Left ventricle myocardium inferior (tissue), 1 donor: Measurements from ENCODE around the gene TXNDC11. TPM values are rescaled to one million over a fixed set of nuclear protein-coding genes. Genes with fewer than 3 reads are reported as not detected.

Source experiments
- DNase-seq: peaks from one replicate; pipeline ENCODE4 v3.0.0-alpha.2; 2020
- H3K27ac ChIP-seq: fragments of 200-600 bp; replicated peaks from 2 replicates; pipeline ENCODE4 v1.8.0; 2021
- H3K27me3 ChIP-seq: fragments of 200-600 bp; 2 replicates; pipeline ENCODE4 v1.8.0; 2021; ENCODE audit warnings: low read depth
- H3K36me3 ChIP-seq: fragments of 200-600 bp; 2 replicates; pipeline ENCODE4 v1.8.0; 2021
- H3K4me1 ChIP-seq: fragments of 200-600 bp; 2 replicates; pipeline ENCODE4 v1.8.0; 2021
- H3K4me3 ChIP-seq: fragments of 200-600 bp; 2 replicates; pipeline ENCODE4 v1.8.0; 2021; ENCODE audit warnings: mild to moderate bottlenecking, moderate library complexity
- H3K9me3 ChIP-seq: fragments of 200-600 bp; replicated peaks from 2 replicates; pipeline ENCODE4 v1.8.0; 2021
- intact Hi-C: fragments of 100-400 bp; cut with micrococcal nuclease; formaldehyde crosslinking; loops from one replicate; pipeline ENCODE4 v1.11.0; 2022
- total RNA-seq: library from RNA; stranded (reverse); fragmentation: NEBNext Ultra II Directional; extraction: Animal tissue kit (Norgen Biotek cat#: 25700); gene quantifications from one replicate; pipeline ENCODE4 v1.2.1, GENCODE V29; 2021
- TF ChIP-seq, protein P1 (sequence below): fragments of 200-600 bp; IDR thresholded peaks from 2 replicates; pipeline ENCODE4 v1.8.0; 2021; ENCODE audit warnings: antibody characterized with exemption, mild to moderate bottlenecking, borderline replicate concordance
- donor health status: DM: no; HTN: yes; CAD: no; lungs with severe emphysema.

TXNDC11 gene
- total RNA-seq, 1 donor from 2014 or later = 23.9 TPM

DNA sequence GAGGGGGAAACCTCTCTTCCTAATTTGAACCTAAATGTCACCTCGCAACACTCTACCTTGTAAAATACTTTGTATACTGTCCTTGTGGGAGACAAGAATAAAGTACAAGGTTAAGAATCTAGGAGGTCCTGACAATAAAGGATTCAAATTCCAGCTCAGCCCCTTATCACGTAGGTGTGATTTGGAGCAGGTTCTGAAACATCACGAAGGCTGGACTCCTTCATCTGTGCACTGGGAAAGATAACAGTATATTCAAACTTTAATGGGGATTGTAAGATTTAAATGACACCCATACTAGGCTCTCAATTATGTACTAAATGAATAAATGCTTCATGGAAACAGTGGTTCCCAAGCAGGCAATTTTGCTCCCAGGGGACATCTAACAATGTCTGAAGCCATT lies 2.1 kb downstream of the TXNDC11 start:
- peaks cover 16% of the 10 kb centered on the region for H3K36me3 ChIP-seq
- H3K27me3 ChIP-seq = no peaks in the 10 kb centered on the region
- H3K9me3 ChIP-seq = no peaks in the 10 kb centered on the region
- H3K4me1 ChIP-seq = peaks cover 77% of the 10 kb centered on the region
- DNase-seq = no peak
- TF ChIP-seq, protein P1, sequence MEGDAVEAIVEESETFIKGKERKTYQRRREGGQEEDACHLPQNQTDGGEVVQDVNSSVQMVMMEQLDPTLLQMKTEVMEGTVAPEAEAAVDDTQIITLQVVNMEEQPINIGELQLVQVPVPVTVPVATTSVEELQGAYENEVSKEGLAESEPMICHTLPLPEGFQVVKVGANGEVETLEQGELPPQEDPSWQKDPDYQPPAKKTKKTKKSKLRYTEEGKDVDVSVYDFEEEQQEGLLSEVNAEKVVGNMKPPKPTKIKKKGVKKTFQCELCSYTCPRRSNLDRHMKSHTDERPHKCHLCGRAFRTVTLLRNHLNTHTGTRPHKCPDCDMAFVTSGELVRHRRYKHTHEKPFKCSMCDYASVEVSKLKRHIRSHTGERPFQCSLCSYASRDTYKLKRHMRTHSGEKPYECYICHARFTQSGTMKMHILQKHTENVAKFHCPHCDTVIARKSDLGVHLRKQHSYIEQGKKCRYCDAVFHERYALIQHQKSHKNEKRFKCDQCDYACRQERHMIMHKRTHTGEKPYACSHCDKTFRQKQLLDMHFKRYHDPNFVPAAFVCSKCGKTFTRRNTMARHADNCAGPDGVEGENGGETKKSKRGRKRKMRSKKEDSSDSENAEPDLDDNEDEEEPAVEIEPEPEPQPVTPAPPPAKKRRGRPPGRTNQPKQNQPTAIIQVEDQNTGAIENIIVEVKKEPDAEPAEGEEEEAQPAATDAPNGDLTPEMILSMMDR = no peak
- intact Hi-C loops = no loop called here
- peak overlapping the region; percentile 98 for H3K27ac ChIP-seq
- H3K4me3 ChIP-seq = peak overlapping the region; percentile 81

DNA sequence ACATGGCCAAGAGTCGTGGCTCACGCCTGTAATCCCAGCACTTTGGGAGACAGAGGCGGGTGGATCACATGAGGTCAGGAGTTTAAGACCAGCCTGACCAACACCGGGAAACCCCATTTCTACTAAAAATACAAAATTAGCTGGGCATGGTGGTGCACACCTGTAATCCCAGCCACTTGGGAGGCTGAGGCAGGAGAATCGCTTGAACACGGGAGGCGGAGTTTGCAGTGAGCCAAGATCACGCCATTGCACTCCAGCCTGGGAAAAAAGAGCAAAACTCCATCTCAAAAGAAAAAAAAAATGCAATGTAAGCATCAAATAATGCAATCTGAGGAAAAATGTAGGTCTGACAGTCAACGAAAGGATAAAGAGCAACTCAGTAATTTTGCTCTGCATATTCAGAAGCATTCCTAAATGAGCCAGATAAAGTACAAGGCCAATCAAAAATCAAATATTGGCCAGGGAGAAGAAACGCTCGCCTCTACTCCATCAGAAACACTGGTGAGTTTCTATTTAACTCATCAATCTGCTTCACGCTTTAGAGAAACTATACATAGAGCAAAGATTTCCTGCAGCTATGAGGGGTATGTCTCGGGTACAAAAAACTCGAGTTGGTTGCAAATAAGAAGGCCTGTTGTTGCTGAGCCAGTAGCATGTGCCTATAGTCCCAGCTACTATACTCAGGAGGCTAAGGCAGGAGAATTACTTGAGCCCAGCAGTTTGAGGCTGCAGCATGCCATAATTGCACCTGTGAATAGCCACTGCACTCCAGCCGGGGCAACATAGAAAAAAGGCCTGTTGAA lies 3.7 kb downstream of the TXNDC11 start:
- TF ChIP-seq, protein P1 = no peak
- no peaks in the 10 kb centered on the region for H3K27me3 ChIP-seq
- H3K9me3 ChIP-seq = no peaks in the 10 kb centered on the region
- no peak overlapping the region for H3K27ac ChIP-seq
- no peak for DNase-seq
- H3K36me3 ChIP-seq = peaks cover 31% of the 10 kb centered on the region
- peaks cover 94% of the 10 kb centered on the region for H3K4me1 ChIP-seq
- H3K4me3 ChIP-seq = no peak overlapping the region
- intact Hi-C loops = no loop called here

DNA sequence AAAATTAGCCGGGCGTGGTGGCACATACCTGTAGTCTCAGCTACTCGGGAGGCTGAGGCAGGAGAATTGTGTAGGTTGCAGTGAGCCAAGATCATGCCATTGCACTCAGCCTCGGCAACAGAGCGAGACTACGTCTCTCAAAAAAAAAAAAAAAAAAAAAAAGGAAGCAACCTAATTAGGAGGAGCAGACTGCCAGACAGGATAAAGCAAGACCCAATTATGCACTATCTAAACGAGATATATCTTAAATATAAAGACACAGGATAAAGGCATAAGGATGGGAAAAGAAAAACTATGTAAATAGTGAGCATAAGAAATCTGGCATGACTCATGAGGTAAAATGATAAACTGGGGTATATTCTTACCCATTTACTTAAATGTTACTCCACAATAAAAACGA lies 4.9 kb downstream of the TXNDC11 start:
- Histone ChIP-seq H3K4me3 (no peak overlapping the region), H3K9me3 (no peaks in the 10 kb centered on the region), H3K27ac (no peak overlapping the region), H3K4me1 (peaks cover 91% of the 10 kb centered on the region), H3K36me3 (peaks cover 44% of the 10 kb centered on the region), H3K27me3 (no peaks in the 10 kb centered on the region)
- intact Hi-C loops = no loop called here
- DNase-seq = no peak
- TF ChIP-seq, protein P1 = no peak

- TF ChIP-seq, protein P1 = no peak
- no peaks in the 10 kb centered on the region for H3K27me3 ChIP-seq
- DNase-seq = no peak
- H3K36me3 ChIP-seq = peaks cover 52% of the 10 kb centered on the region
- H3K9me3 ChIP-seq = no peaks in the 10 kb centered on the region
- peaks cover 84% of the 10 kb centered on the region for H3K4me1 ChIP-seq
- no peak overlapping the region for H3K27ac ChIP-seq
- H3K4me3 ChIP-seq = no peak overlapping the region
- intact Hi-C loops = no loop called here
These were observed 5.8 kb downstream of the TXNDC11 start for GRCh38 chr16:11736903-11737302.

- Histone ChIP-seq H3K27me3 (no peaks in the 10 kb centered on the region), H3K27ac (peak overlapping the region; percentile 61), H3K4me1 (peaks cover 84% of the 10 kb centered on the region), H3K9me3 (no peaks in the 10 kb centered on the region), H3K4me3 (no peak overlapping the region), H3K36me3 (peaks cover 61% of the 10 kb centered on the region)
- intact Hi-C loops = no loop called here
- no peak for DNase-seq
- TF ChIP-seq, protein P1 = no peak
These were observed 6.9 kb downstream of the TXNDC11 start for GRCh38 chr16:11735787-11736186.
